GM23248 (cell line): ENCODE measurements around the gene RPS3. TPM values are rescaled to one million over a fixed set of nuclear protein-coding genes. Genes with fewer than 3 reads are reported as not detected.

Experiments used
- DNase-seq: peaks from one replicate; pipeline ENCODE4 v3.0.0-alpha.2; 2015
- H2AFZ ChIP-seq: fragments of 200-600 bp; sonication (generic); 2 replicates; pipeline ENCODE4 v1.6.1; 2016; ENCODE audit warnings: antibody characterized with exemption
- H3F3A ChIP-seq: fragments of 200-600 bp; sonication (generic); 2 replicates; pipeline ENCODE4 v1.6.1; 2016; ENCODE audit warnings: mild to moderate bottlenecking, antibody characterized with exemption, mixed run types; ENCODE audit not compliant: insufficient read depth
- H3K27ac ChIP-seq: fragments of 200-600 bp; sonication (generic); 2 replicates; pipeline ENCODE4 v1.5.1; 2016; ENCODE audit warnings: mild to moderate bottlenecking
- H3K27me3 ChIP-seq: fragments of 200-600 bp; sonication (generic); replicated peaks from 2 replicates; pipeline ENCODE4 v1.6.1; 2016; ENCODE audit warnings: mild to moderate bottlenecking; ENCODE audit not compliant: insufficient read depth
- H3K36me3 ChIP-seq: fragments of 200-600 bp; sonication (generic); 2 replicates; pipeline ENCODE4 v1.6.1; 2016; ENCODE audit warnings: low read depth, mild to moderate bottlenecking
- H3K4me1 ChIP-seq: fragments of 200-600 bp; sonication (generic); 2 replicates; pipeline ENCODE4 v1.6.1; 2016; ENCODE audit warnings: mild to moderate bottlenecking; ENCODE audit not compliant: insufficient read depth
- H3K4me2 ChIP-seq: fragments of 200-600 bp; sonication (generic); one replicate; pipeline ENCODE4 v1.6.1; 2016; ENCODE audit warnings: mild to moderate bottlenecking; ENCODE audit not compliant: unreplicated experiment
- H3K4me3 ChIP-seq: fragments of 200-600 bp; sonication (generic); 2 replicates; pipeline ENCODE4 v1.5.1; 2016; ENCODE audit warnings: mild to moderate bottlenecking
- H3K79me2 ChIP-seq: fragments of 200-600 bp; sonication (generic); 2 replicates; pipeline ENCODE4 v1.6.1; 2016; ENCODE audit warnings: mild to moderate bottlenecking; ENCODE audit not compliant: insufficient read depth
- H3K9ac ChIP-seq: fragments of 200-600 bp; sonication (generic); 2 replicates; pipeline ENCODE4 v1.6.1; 2016; ENCODE audit warnings: mild to moderate bottlenecking
- H3K9me2 ChIP-seq: fragments of 200-600 bp; sonication (generic); 2 replicates; pipeline ENCODE4 v1.6.1; 2016; ENCODE audit warnings: mixed run types, mild to moderate bottlenecking, moderate library complexity; ENCODE audit not compliant: insufficient read depth
- H3K9me3 ChIP-seq: fragments of 200-600 bp; sonication (generic); one replicate; pipeline ENCODE4 v1.6.1; 2017; ENCODE audit warnings: low read depth
- H4K20me1 ChIP-seq: fragments of 200-600 bp; sonication (generic); 2 replicates; pipeline ENCODE4 v1.6.0; 2016; ENCODE audit not compliant: insufficient read depth
- EZH2 ChIP-seq: fragments of 200-600 bp; sonication (generic); IDR thresholded peaks from 2 replicates; pipeline ENCODE4 v1.6.1; 2018; ENCODE audit warnings: antibody characterized with exemption, mild to moderate bottlenecking; ENCODE audit not compliant: insufficient read depth, poor library complexity, severe bottlenecking
- EZH2phosphoT487 ChIP-seq: fragments of 200-600 bp; sonication (generic); IDR thresholded peaks from 2 replicates; pipeline ENCODE4 v1.6.1; 2018; ENCODE audit warnings: antibody characterized with exemption, moderate library complexity, mild to moderate bottlenecking, low read depth; ENCODE audit not compliant: insufficient read depth
- WGBS, 2 experiments: methylation state at CpG; one replicate each; pipeline ENCODE4 v1.1.6; 2015 to 2017; ENCODE audit warnings: low lambda C conversion rate in 2 of 2, low coverage in 1 of 2; ENCODE audit errors: missing lambda C conversion rate in 2 of 2; 5-methylcytosine and 5-hydroxymethylcytosine counted together
- in situ Hi-C: fragments of 300-500 bp; cut with MboI; formaldehyde crosslinking; loops from 2 replicates; pipeline ENCODE4 v1.15.0; 2020
- polyA plus RNA-seq: library from polyadenylated mRNA; unstranded; fragments of >200 nt; fragmentation: Nextera tagmentation; extraction: Ambion mirVana; gene quantifications from 2 replicates; pipeline ENCODE4 v1.2.1, GENCODE V29; 2016
- total RNA-seq: library from RNA; depleted of rRNA; stranded (reverse); fragments of >200 nt; shearing (Covaris generic); gene quantifications from 2 replicates; pipeline ENCODE4 v1.2.3, GENCODE V29; 2014

Gene RPS3
- total and polyA plus RNA-seq, 2 experiments from 2014 or later: 896 to 1,048 TPM

DNA sequence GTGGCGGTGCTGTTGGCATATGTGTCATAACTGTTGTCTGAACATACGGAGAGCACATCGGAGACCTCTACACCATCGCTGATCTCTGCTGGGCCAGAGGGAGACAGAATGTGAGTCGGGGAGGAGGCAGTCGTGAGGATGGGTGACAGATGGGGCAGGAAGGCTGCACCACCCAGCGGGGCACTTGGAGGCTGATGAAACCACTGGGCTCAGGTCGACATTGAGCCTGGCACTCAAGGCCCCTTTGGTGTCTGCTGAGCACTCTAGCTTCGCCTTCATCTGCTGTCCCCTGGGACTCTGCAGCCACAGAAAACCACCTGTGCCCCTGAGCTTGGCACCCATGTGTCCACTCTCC, 36.2 kb downstream of the RPS3 start:
- Histone ChIP-seq H4K20me1 (no peaks in the 10 kb centered on the region), H3K9me3 (no peaks in the 10 kb centered on the region), H3K4me1 (0 out of 2 replicates have a peak, but pooled peaks cover 3% of the 10 kb centered on the region), H3K27ac (no peak overlapping the region), H3K79me2 (no peaks in the 10 kb centered on the region), H3K36me3 (no peaks in the 10 kb centered on the region), H3K4me2 (no peak overlapping the region), H3K27me3 (peaks cover 16% of the 10 kb centered on the region), H2AFZ (no peak overlapping the region), H3F3A (no peaks in the 10 kb centered on the region), H3K9me2 (no peaks in the 10 kb centered on the region), H3K9ac (no peak overlapping the region), H3K4me3 (no peak overlapping the region)
- in situ Hi-C loops: no loop called here
- DNase-seq: no peak
- 79 to 83% methylated on average over 9 of the region's 9 CpGs for WGBS, 2 experiments
- no peak for TF ChIP-seq EZH2phosphoT487
- no peak for TF ChIP-seq EZH2

DNA sequence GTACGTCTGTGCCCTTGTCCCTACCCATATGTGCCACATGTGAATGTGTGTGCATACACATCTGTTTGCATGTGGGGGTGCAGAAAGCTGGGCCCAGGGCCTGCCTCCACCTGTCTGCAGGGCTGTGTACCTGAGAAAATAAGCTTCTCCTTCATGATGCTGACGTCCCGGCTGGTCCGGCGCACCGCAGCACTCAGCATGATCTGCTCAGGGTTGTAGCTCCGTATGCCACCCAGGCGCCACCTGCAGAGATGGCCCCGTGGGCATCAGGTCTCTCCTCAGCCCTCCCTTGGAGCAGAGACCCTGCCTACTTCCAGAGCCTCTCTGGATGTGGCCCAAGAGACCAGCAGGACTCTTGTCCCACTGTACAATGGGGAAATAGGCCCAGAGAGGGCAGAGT, 37.5 kb downstream of the RPS3 start:
- Histone ChIP-seq H3K9me2 (no peaks in the 10 kb centered on the region), H3K9me3 (no peaks in the 10 kb centered on the region), H3K4me2 (no peak overlapping the region), H3K4me1 (no peaks in the 10 kb centered on the region), H3K27me3 (peaks cover 6% of the 10 kb centered on the region; the same call in 1 of the 2 replicates), H3K9ac (no peak overlapping the region), H3K79me2 (no peaks in the 10 kb centered on the region), H3K36me3 (no peaks in the 10 kb centered on the region), H3K27ac (no peak overlapping the region), H2AFZ (no peak overlapping the region), H3K4me3 (no peak overlapping the region), H4K20me1 (no peaks in the 10 kb centered on the region), H3F3A (no peaks in the 10 kb centered on the region)
- TF ChIP-seq EZH2: no peak
- DNase-seq: no peak
- WGBS, 2 experiments: 70 to 83% methylated on average over 7 to 9 of the region's 9 CpGs
- in situ Hi-C loops: no loop called here

DNA sequence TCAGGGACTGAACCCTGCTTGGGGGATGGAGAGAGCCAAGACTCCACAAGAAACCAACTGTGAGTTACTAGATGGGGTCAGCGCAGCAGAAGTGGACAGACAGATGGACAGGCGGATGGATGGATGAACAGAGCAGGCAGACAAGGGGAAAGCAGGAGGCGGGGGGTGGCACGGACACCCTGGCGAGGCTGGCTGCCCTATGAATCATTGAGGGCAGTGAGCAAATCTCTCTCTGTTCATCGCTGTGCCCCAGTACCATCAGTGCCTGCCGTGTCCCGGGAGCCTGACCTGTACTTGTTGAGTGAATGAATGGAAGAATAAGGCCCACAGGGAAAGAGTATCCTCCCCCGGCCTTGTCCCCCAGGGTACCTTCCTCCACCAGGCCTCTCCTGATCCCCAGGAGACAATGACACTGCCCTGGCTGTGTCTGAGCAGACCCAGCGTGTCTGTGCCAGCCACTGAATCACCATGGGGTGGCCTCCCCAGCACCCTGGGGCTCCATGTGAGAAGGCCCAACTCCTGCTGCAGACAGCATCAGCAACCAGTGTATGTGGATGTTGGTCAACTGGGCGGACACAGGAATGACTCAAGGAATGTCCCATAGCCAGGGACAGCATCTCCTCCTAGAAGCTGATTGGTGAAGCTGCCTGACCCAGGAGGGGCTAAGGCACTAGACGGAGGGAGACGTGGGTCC, 38.8 kb downstream of the RPS3 start:
- Histone ChIP-seq H3K4me1 (no peaks in the 10 kb centered on the region), H3K27me3 (no peaks in the 10 kb centered on the region), H3K27ac (no peak overlapping the region), H3K9me3 (no peaks in the 10 kb centered on the region), H3K79me2 (no peaks in the 10 kb centered on the region), H3K4me2 (no peak overlapping the region), H2AFZ (no peak overlapping the region), H3K9me2 (no peaks in the 10 kb centered on the region), H3K4me3 (no peak overlapping the region), H3K36me3 (no peaks in the 10 kb centered on the region), H3K9ac (no peak overlapping the region), H4K20me1 (no peaks in the 10 kb centered on the region), H3F3A (no peaks in the 10 kb centered on the region)
- peak; percentile 53 for DNase-seq
- in situ Hi-C loops: no loop called here
- 79 to 86% methylated on average over 13 of the region's 13 CpGs for WGBS, 2 experiments
- TF ChIP-seq EZH2: no peak

DNA sequence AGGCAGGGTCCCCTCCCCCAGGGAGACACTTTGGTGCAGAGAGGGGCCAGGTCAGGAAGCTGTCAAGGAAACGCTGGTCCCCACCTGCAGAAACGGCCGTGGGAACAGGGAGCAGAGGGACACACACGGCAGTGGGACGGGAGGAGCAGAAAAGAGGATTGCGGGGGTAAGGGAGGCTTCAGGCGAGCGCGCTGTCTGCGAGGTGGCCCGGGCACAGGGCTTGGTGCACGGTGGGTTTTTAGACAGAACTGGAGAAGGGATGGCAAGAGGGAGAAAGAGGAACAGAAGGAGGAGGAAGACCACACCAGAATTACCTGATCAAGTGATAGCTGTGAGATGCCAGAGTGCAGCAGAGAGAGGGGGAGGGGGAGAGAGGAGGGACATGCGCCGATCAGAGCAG, 39.7 kb downstream of the RPS3 start:
- H3K79me2 ChIP-seq: no peaks in the 10 kb centered on the region
- no peak overlapping the region for H3K4me2 ChIP-seq
- DNase-seq: no peak
- TF ChIP-seq EZH2phosphoT487 (no peak), EZH2 (no peak)
- H3K9ac ChIP-seq: no peak overlapping the region
- H3K4me1 ChIP-seq: no peaks in the 10 kb centered on the region
- H3F3A ChIP-seq: no peaks in the 10 kb centered on the region
- no peak overlapping the region for H3K27ac ChIP-seq
- no peaks in the 10 kb centered on the region for H3K27me3 ChIP-seq
- H3K36me3 ChIP-seq: no peaks in the 10 kb centered on the region
- H3K9me2 ChIP-seq: no peaks in the 10 kb centered on the region
- 85 to 90% methylated on average over 14 of the region's 14 CpGs for WGBS, 2 experiments
- H4K20me1 ChIP-seq: no peaks in the 10 kb centered on the region
- no peaks in the 10 kb centered on the region for H3K9me3 ChIP-seq
- H2AFZ ChIP-seq: no peak overlapping the region
- in situ Hi-C loops: no loop called here
- H3K4me3 ChIP-seq: no peak overlapping the region
